ENCODE results near the gene ARFRP1.

Gene ARFRP1

GRCh38 chr20:63707558-63708300 is at the start of gene ARFRP1, which contains the start of gene ZGPAT:
TSS of gene ARFRP1 (minus strand) at chr20:63707976. CDS start at chr20:63707091, 885 bp downstream.
TSS of gene ZGPAT (plus strand) at chr20:63708039. CDS start at chr20:63708581, 542 bp downstream.
- peak; percentile 79 to 87 for DNase-seq (ENCODE audit: low read depth in 1 of 2, low spot score in 1 of 2)

- no peak for DNase-seq (ENCODE audit: low read depth in 1 of 2, low spot score in 1 of 2)
These were observed 48.8 kb upstream of the ARFRP1 start for GRCh38 chr20:63756648-63756991.

GRCh38 chr20:63755933-63756647 is 48.3 kb upstream of the ARFRP1 start:
- no peak for DNase-seq (ENCODE audit: low read depth in 1 of 2, low spot score in 1 of 2)

GRCh38 chr20:63754008-63754407 is 46.2 kb upstream of the ARFRP1 start:
- no peak for DNase-seq (ENCODE audit: low read depth in 1 of 2, low spot score in 1 of 2)

GRCh38 chr20:63753381-63753780 is 45.6 kb upstream of the ARFRP1 start:
- no peak for DNase-seq (ENCODE audit: low read depth in 1 of 2, low spot score in 1 of 2)

- DNase-seq (ENCODE audit: low read depth in 1 of 2, low spot score in 1 of 2): no peak
These were observed 44.8 kb upstream of the ARFRP1 start for GRCh38 chr20:63752411-63753101.

GRCh38 chr20:63751471-63752271 is 43.9 kb upstream of the ARFRP1 start:
- no peak for DNase-seq (ENCODE audit: low read depth in 1 of 2, low spot score in 1 of 2)

GRCh38 chr20:63750807-63751470 is 43.2 kb upstream of the ARFRP1 start:
- DNase-seq (ENCODE audit: low read depth in 1 of 2, low spot score in 1 of 2): peak in 1 of 2 donors; percentile 40

- no peak for DNase-seq (ENCODE audit: low read depth in 1 of 2, low spot score in 1 of 2)
These were observed 42.1 kb upstream of the ARFRP1 start for GRCh38 chr20:63749597-63750508.

GRCh38 chr20:63748934-63749270 is 41.1 kb upstream of the ARFRP1 start:
- DNase-seq (ENCODE audit: low read depth in 1 of 2, low spot score in 1 of 2): no peak

GRCh38 chr20:63748070-63748933 is 40.5 kb upstream of the ARFRP1 start:
- no peak for DNase-seq (ENCODE audit: low read depth in 1 of 2, low spot score in 1 of 2)

GRCh38 chr20:63747622-63748069 is 39.9 kb upstream of the ARFRP1 start:
- DNase-seq (ENCODE audit: low read depth in 1 of 2, low spot score in 1 of 2): no peak

- no peak for DNase-seq (ENCODE audit: low read depth in 1 of 2, low spot score in 1 of 2)
These were observed 39.1 kb upstream of the ARFRP1 start for GRCh38 chr20:63746751-63747315.

GRCh38 chr20:63745961-63746731 is 38.4 kb upstream of the ARFRP1 start:
- DNase-seq (ENCODE audit: low read depth in 1 of 2, low spot score in 1 of 2): no peak

- DNase-seq (ENCODE audit: low read depth in 1 of 2, low spot score in 1 of 2): no peak
These were observed 37.6 kb upstream of the ARFRP1 start for GRCh38 chr20:63745424-63745805.

- no peak for DNase-seq (ENCODE audit: low read depth in 1 of 2, low spot score in 1 of 2)
These were observed 37.0 kb upstream of the ARFRP1 start for GRCh38 chr20:63744574-63745423.

- DNase-seq (ENCODE audit: low read depth in 1 of 2, low spot score in 1 of 2): no peak
These were observed 36.4 kb upstream of the ARFRP1 start for GRCh38 chr20:63744158-63744557.

Data from stimulated activated CD4-positive, alpha-beta T cell treated with anti-CD3 and anti-CD28 coated beads, Interleukin-15, amount 100 ng/mL, for 1 hour (primary cell).